Measurements from ENCODE around the gene HOPX. TPM values are rescaled to one million over a fixed set of nuclear protein-coding genes. Genes with fewer than 3 reads are reported as not detected.
A peak's percentile ranks its signal among the peaks of the same experiment; 100 is the strongest.
"Not testable (repeated sequence)": the region's sequence is repeated elsewhere in the genome, so short reads cannot be mapped to it uniquely, and the experiment has no call there.

The HOPX gene
- total RNA-seq, 1 donor: 0.36 TPM

DNA sequence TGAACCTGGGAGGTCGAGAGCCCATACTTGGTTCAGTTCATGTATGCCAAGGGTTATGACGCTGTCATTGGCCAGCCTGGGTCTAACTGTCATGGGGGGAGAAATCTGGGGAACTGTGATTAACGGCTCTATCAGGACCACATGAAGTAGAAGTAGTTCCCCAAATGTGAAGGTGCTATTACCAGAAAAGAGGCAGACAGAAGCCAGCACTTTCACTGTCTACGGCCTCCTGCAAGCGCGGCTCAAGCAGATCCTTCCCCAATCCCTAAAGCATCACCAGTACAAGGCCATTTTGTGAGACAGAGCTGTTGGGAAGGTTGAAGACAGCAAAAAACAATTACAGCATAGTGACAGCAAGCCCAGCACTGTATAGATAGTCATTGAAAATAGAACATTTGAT lies 37.5 kb downstream of the HOPX start:
- no peak for DNase-seq (ENCODE audit: low read depth)
- TF ChIP-seq, protein P1, sequence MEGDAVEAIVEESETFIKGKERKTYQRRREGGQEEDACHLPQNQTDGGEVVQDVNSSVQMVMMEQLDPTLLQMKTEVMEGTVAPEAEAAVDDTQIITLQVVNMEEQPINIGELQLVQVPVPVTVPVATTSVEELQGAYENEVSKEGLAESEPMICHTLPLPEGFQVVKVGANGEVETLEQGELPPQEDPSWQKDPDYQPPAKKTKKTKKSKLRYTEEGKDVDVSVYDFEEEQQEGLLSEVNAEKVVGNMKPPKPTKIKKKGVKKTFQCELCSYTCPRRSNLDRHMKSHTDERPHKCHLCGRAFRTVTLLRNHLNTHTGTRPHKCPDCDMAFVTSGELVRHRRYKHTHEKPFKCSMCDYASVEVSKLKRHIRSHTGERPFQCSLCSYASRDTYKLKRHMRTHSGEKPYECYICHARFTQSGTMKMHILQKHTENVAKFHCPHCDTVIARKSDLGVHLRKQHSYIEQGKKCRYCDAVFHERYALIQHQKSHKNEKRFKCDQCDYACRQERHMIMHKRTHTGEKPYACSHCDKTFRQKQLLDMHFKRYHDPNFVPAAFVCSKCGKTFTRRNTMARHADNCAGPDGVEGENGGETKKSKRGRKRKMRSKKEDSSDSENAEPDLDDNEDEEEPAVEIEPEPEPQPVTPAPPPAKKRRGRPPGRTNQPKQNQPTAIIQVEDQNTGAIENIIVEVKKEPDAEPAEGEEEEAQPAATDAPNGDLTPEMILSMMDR (IDR thresholded peaks at IDR 0.05; ENCODE audit: insufficient read depth, low read length): no peak
- H3K4me3 ChIP-seq (ENCODE audit: low read depth, low read length): no peak overlapping the region

DNA sequence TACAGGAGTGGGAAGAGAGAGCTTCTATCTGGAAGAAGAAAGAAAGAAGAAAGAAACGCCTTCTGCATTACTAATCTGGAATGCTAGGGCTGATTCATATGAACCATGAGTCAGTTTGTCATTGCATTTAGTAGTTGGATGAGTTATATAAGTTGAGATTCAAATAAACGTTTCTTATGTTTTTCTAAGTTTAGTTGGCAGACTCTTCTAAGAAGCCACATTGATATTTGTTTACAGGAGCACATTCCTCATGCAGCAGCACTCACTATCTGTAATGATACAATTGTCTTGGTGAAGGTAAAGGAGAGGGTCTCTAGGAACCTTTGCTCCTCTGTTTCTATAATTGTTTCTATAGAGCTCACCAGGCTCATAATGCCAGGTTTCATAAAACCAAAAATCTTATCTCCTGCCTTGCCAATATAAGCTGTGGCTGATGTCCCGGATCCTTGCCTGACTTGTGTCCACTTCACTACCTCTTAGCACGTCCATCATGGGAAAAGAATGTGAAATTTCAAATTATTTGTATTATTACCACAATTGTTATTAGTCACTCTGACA lies 39.5 kb downstream of the HOPX start:
- DNase-seq (ENCODE audit: low read depth): peak; percentile 93
- TF ChIP-seq, protein P1 (IDR thresholded peaks at IDR 0.05; ENCODE audit: insufficient read depth, low read length): peak; percentile 56
- H3K4me3 ChIP-seq (ENCODE audit: low read depth, low read length): no peak overlapping the region

DNA sequence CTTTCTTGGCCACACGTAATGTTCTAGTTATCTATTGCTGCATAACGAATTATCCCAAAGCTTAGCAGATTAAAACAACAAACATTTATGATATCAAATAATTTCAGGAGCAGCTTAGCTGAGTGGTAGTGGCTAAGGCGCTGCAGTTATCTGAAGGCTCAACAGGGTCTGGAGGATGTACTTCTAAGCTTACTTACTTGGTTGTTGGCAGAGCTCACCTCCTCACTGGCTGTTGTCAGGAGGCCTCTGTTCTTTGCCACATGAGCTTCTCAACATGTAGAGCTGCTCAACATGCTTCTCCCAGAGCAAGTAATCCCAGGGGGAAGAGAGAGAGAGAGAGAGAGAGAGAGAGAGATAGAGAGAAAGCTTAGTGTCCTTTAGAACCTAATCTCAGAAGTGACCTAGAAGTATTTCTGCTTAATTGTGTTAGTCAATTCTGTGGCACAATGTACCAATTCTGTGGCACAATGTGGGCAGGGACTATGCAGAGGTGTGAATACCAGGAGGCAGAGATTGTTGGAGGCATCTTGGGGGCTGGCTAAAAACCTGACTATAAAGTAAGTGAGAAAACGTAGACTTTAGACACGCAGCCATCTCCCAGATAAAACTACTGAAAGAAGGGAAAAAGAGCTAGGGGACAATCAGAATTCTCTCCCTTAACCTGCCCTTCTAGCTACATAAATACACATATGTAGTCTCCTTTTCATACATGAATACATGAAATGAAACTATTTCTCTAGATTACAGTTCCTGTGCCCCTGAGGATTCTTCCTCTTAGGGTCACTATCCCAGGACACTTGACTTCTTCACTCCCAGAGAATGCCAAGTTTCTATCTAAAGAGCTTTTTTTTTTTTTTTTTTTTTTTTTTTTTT lies 40.2 kb downstream of the HOPX start:
- TF ChIP-seq, protein P1 (IDR thresholded peaks at IDR 0.05; ENCODE audit: insufficient read depth, low read length): no peak
- no peak overlapping the region for H3K4me3 ChIP-seq (ENCODE audit: low read depth, low read length)
- no peak for DNase-seq (ENCODE audit: low read depth)

DNA sequence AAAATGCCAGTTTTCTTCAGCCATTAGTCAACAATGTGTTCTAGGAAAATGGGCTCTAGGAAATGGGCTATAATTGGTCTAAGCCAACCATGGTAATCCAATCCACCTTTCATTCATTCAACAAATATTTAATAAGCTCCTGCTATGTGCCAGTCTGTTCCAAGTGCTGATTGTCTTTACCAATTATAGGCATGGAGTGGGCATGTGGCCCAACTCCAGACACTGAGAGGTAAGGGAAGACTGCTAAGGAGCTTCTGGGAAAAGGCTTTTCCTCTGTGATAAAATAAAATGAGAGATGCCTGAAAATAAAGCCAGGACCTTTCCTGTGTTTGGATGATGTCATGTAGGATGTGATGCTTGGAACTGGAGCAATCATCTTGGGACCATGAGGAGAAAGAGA lies 43.3 kb downstream of the HOPX start:
- DNase-seq (ENCODE audit: low read depth): no peak
- TF ChIP-seq, protein P1 (IDR thresholded peaks at IDR 0.05; ENCODE audit: insufficient read depth, low read length): no peak
- H3K4me3 ChIP-seq (ENCODE audit: low read depth, low read length): no peak overlapping the region

DNA sequence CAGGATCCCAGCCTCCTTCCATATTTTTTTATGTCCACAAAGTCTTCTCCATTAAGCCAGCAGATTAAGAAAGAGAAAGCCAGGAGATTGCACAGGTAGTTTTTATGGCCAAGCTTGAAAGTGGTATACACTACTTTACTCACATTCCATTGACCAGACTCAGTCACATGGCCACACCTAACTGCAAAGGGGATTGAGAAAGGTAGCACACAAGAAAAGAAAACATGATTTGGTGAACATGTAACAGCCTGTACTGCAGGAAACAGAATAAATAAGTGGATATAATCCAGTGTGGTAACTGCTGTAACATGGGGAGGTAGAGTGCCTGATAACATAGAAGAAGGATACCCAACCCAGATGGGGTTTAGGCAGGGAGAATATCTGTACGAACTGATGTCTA lies 43.9 kb downstream of the HOPX start:
- TF ChIP-seq, protein P1 (IDR thresholded peaks at IDR 0.05; ENCODE audit: insufficient read depth, low read length): no peak
- H3K4me3 ChIP-seq (ENCODE audit: low read depth, low read length): no peak overlapping the region
- DNase-seq (ENCODE audit: low read depth): no peak

DNA sequence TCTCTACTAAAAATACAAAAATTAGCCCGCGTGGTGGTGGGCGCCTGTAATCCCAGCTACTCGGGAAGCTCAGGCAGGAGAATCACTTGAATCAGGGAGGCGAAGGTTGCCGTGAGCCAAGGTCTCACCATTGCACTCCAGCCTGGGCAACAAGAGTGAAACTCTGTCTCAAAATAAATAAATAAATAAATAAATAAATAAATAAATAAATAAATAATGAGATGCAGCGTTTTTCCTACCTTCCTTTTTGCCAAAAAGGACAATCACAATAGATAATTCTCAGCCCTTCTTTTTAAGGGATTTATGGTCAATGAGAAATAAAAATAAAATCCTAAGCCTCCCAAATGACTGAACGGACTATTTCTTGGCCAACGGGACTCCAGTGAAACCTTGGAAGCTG lies 46.1 kb downstream of the HOPX start:
- not testable (repeated sequence) for DNase-seq (ENCODE audit: low read depth); H3K4me3 ChIP-seq (ENCODE audit: low read depth, low read length)

DNA sequence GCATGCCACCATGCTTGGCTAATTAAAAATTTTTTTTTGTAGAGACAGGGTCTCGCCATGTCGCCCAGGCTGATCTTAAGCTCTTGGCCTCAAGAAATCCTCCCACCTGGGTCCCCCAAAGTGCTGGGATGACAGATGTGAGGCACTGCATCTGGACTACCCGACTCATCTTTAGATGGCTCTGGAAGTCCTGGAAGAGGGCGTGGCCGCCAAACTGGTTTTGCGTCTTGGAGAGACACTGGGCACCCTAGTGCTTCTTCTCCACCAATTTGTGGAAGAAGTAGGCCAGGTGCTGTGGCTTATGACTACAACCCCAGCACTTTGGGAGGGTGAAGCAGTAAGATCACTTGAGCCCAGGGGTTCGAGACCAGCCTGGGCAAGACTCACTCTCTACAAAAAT lies 47.6 kb downstream of the HOPX start:
- no peak overlapping the region for H3K4me3 ChIP-seq (ENCODE audit: low read depth, low read length)
- TF ChIP-seq, protein P1 (IDR thresholded peaks at IDR 0.05; ENCODE audit: insufficient read depth, low read length): no peak
- DNase-seq (ENCODE audit: low read depth): no peak

Measured in fibroblast of the aortic adventitia (primary cell).